H1 (cell line): Measurements from ENCODE around the gene VWA5A. TPM values are rescaled to one million over a fixed set of nuclear protein-coding genes. Genes with fewer than 3 reads are reported as not detected.

Experiments used
- CTCF ChIA-PET: fragments of 300-600 bp; sonication (Branson Sonifier 250); formaldehyde crosslinking; loops from one replicate; lab custom pipeline; 2021; ENCODE audit not compliant: partially characterized antibody; lab: Charles Lee
- POLR2A ChIA-PET: fragments of 300-600 bp; sonication (Branson Sonifier 250); formaldehyde crosslinking; loops from one replicate; lab custom pipeline; 2021; ENCODE audit warnings: inconsistent platforms; ENCODE audit not compliant: partially characterized antibody; lab: Charles Lee
- DNase-seq, 2 experiments: peaks; one replicate each; pipeline versions ENCODE4 v3.0.0 to v3.0.0-alpha.2; 2010 to 2022; ENCODE audit warnings: low spot score in 2 of 2, low read depth in 1 of 2, mixed read lengths in 1 of 2
- FAIRE-seq: peaks from 2 replicates; lab custom pipeline; 2011; peaks lifted over from hg19 to GRCh38; lab: Jason Lieb, UNC
- H2AFZ ChIP-seq: 2 replicates; pipeline ENCODE4 v1.8.1; 2012; ENCODE audit warnings: low read length, inconsistent platforms
- H2AK5ac ChIP-seq: 2 replicates; pipeline ENCODE4 v1.6.1; 2013; ENCODE audit warnings: low read depth, low read length
- H2BK120ac ChIP-seq: replicated peaks from 2 replicates; pipeline ENCODE3; 2013; ENCODE audit warnings: low read depth, low read length, inconsistent platforms
- H2BK12ac ChIP-seq: 2 replicates; pipeline ENCODE4 v1.6.1; 2013; ENCODE audit warnings: low read depth, low read length
- H2BK15ac ChIP-seq: 2 replicates; pipeline ENCODE4 v1.6.1; 2013; ENCODE audit warnings: low read length
- H2BK20ac ChIP-seq: 2 replicates; pipeline ENCODE4 v1.6.1; 2013; ENCODE audit warnings: low read length
- H2BK5ac ChIP-seq: 2 replicates; pipeline ENCODE4 v1.6.1; 2013; ENCODE audit warnings: low read depth, low read length
- H3K14ac ChIP-seq: 2 replicates; pipeline ENCODE4 v1.6.1; 2013; ENCODE audit warnings: inconsistent platforms; ENCODE audit not compliant: insufficient read length
- H3K18ac ChIP-seq: 2 replicates; pipeline ENCODE4 v1.6.1; 2013; ENCODE audit warnings: low read length; ENCODE audit errors: extremely low read depth
- H3K23ac ChIP-seq: 2 replicates; pipeline ENCODE4 v1.6.1; 2013; ENCODE audit warnings: inconsistent platforms; ENCODE audit not compliant: insufficient read length
- H3K23me2 ChIP-seq: 2 replicates; pipeline ENCODE4 v1.6.1; 2013; ENCODE audit warnings: low read depth, low read length
- H3K27ac ChIP-seq: 2 replicates; pipeline ENCODE4 v1.6.1; 2011; ENCODE audit warnings: low read depth, low read length, inconsistent platforms
- H3K27me3 ChIP-seq, 4 experiments: replicated peaks in 1 of 4; 1 replicate in 1 of 4; 2 replicates in 3 of 4; pipeline versions ENCODE4 v1.6.1 to v1.8.1; 2011 to 2013; ENCODE audit warnings: low read length in 3 of 4, mild to moderate bottlenecking in 3 of 4, inconsistent platforms in 2 of 4, mixed read lengths in 2 of 4, moderate library complexity in 1 of 4; ENCODE audit not compliant: control insufficient read depth in 3 of 4, insufficient read depth in 3 of 4; ENCODE audit errors: extremely low read depth in 1 of 4
- H3K36me3 ChIP-seq, 4 experiments: 2 replicates each; pipeline versions ENCODE4 v1.6.1 to v1.8.1; 2011 to 2013; ENCODE audit warnings: mild to moderate bottlenecking in 4 of 4, low read length in 3 of 4, moderate library complexity in 2 of 4, control low read depth in 1 of 4, inconsistent platforms in 1 of 4; ENCODE audit not compliant: insufficient read depth in 4 of 4, control insufficient read depth in 2 of 4
- H3K4ac ChIP-seq: replicated peaks from 2 replicates; pipeline ENCODE3; 2013; ENCODE audit warnings: low read length, low read depth, mixed read lengths, inconsistent platforms; ENCODE audit not compliant: insufficient read length
- H3K4me1 ChIP-seq, 4 experiments: replicated peaks in 1 of 4; 1 replicate in 1 of 4; 2 replicates in 3 of 4; pipeline versions ENCODE4 v1.6.1 to v1.8.1; 2011 to 2013; ENCODE audit warnings: low read length in 3 of 4, inconsistent platforms in 2 of 4, mixed read lengths in 1 of 4; ENCODE audit not compliant: insufficient read depth in 4 of 4, control insufficient read depth in 3 of 4
- H3K4me2 ChIP-seq, 2 experiments: 2 replicates each; pipeline versions ENCODE4 v1.6.1 to v1.8.1; 2011 to 2013; ENCODE audit warnings: low read depth in 2 of 2, low read length in 2 of 2, control low read depth in 1 of 2, inconsistent platforms in 1 of 2, mild to moderate bottlenecking in 1 of 2; ENCODE audit not compliant: insufficient read depth in 1 of 2
- H3K4me3 ChIP-seq, 4 experiments: fragments of 200-600, 300-600 bp in 1 of 4; sonication (generic), shearing (Covaris generic), sonication (Bioruptor Twin) in 1 of 4; 2 replicates each; pipeline versions ENCODE4 v1.5.1 to v1.8.1; 2011 to 2016; ENCODE audit warnings: low read length in 4 of 4, low read depth in 3 of 4, control low read depth in 2 of 4, inconsistent platforms in 2 of 4, mild to moderate bottlenecking in 2 of 4, mixed read lengths in 1 of 4, moderate library complexity in 1 of 4; ENCODE audit not compliant: insufficient read depth in 2 of 4; ENCODE audit errors: extremely low read depth in 1 of 4
- H3K56ac ChIP-seq: replicated peaks from 2 replicates; pipeline ENCODE3; 2013; ENCODE audit warnings: low read depth, mild to moderate bottlenecking, mixed read lengths, low read length, inconsistent platforms; ENCODE audit not compliant: insufficient read length
- H3K79me1 ChIP-seq: 2 replicates; pipeline ENCODE4 v1.6.1; 2013; ENCODE audit warnings: low read depth, low read length, control low read depth
- H3K79me2 ChIP-seq, 2 experiments: 2 replicates each; pipeline versions ENCODE4 v1.6.1 to v1.8.1; 2012 to 2013; ENCODE audit warnings: low read length in 2 of 2, mild to moderate bottlenecking in 2 of 2, inconsistent platforms in 1 of 2; ENCODE audit not compliant: insufficient read depth in 2 of 2, control insufficient read depth in 1 of 2
- H3K9ac ChIP-seq, 4 experiments: replicated peaks in 1 of 4; 1 replicate in 1 of 4; 2 replicates in 3 of 4; pipeline versions ENCODE4 v1.6.1 to v1.8.1; 2011 to 2013; ENCODE audit warnings: low read depth in 3 of 4, low read length in 3 of 4, control low read depth in 2 of 4, mild to moderate bottlenecking in 2 of 4, moderate library complexity in 2 of 4, inconsistent platforms in 1 of 4; ENCODE audit errors: extremely low read depth in 1 of 4
- H3K9me3 ChIP-seq, 2 experiments: 2 replicates each; pipeline versions ENCODE4 v1.6.1 to v1.8.1; 2012 to 2013; ENCODE audit warnings: mild to moderate bottlenecking in 2 of 2, moderate library complexity in 2 of 2, control low read depth in 1 of 2, inconsistent platforms in 1 of 2, low read depth in 1 of 2, low read length in 1 of 2, mixed read lengths in 1 of 2; ENCODE audit not compliant: insufficient read depth in 2 of 2
- H4K20me1 ChIP-seq, 2 experiments: replicated peaks in 1 of 2; 2 replicates each; pipeline versions ENCODE3 to v1.8.1; 2011 to 2013; ENCODE audit warnings: inconsistent platforms in 2 of 2, low read length in 2 of 2, mild to moderate bottlenecking in 1 of 2; ENCODE audit not compliant: insufficient read depth in 2 of 2, control insufficient read depth in 1 of 2
- H4K5ac ChIP-seq: 2 replicates; pipeline ENCODE4 v1.6.1; 2013; ENCODE audit warnings: low read length, low read depth, mixed read lengths, inconsistent platforms; ENCODE audit not compliant: insufficient read length
- H4K8ac ChIP-seq: 2 replicates; pipeline ENCODE4 v1.8.0; 2013; ENCODE audit warnings: mild to moderate bottlenecking, moderate library complexity, low read length, inconsistent platforms; ENCODE audit not compliant: insufficient read depth; ENCODE audit errors: extremely low read depth
- H4K91ac ChIP-seq: replicated peaks from 2 replicates; pipeline ENCODE3; 2013; ENCODE audit warnings: low read length, mixed read lengths, inconsistent platforms; ENCODE audit not compliant: insufficient read length
- CBX5 ChIP-seq: fragments of 300-800, 300-1000 bp; sonication (generic); IDR thresholded peaks from 2 replicates; pipeline ENCODE4 v1.7.1; 2016; ENCODE audit warnings: antibody characterized with exemption, low read length, low read depth
- CHD1 ChIP-seq: IDR thresholded peaks from 2 replicates; pipeline ENCODE4 v1.6.1; 2012; ENCODE audit warnings: low read depth, low read length, improper control_type of control experiment
- FOSL1 ChIP-seq: IDR thresholded peaks from 2 replicates; pipeline ENCODE4 v1.6.1; 2011; ENCODE audit warnings: mild to moderate bottlenecking, low read depth, low read length, moderate library complexity; ENCODE audit not compliant: insufficient read depth
- HDAC2 ChIP-seq, 2 experiments: fragments of 300-600 bp in 1 of 2; sonication (generic) in 1 of 2; IDR thresholded peaks; 2 replicates each; pipeline ENCODE4 v1.6.1; 2011 to 2012; ENCODE audit warnings: low read depth in 2 of 2, low read length in 2 of 2, mild to moderate bottlenecking in 2 of 2, moderate library complexity in 2 of 2, borderline replicate concordance in 1 of 2, inconsistent platforms in 1 of 2
- KDM1A ChIP-seq: fragments of 200-600, 300-600 bp; sonication (generic); IDR thresholded peaks from 2 replicates; pipeline ENCODE4 v1.7.1; 2016; ENCODE audit warnings: mild to moderate bottlenecking, low read length, borderline replicate concordance
- MAX ChIP-seq: IDR thresholded peaks from 2 replicates; pipeline ENCODE4 v1.6.1; 2012; ENCODE audit warnings: inconsistent platforms
- SAP30 ChIP-seq: fragments of 300-600 bp; sonication (generic); IDR thresholded peaks from 2 replicates; pipeline ENCODE4 v1.7.1; 2012; ENCODE audit warnings: low read length, moderate library complexity, mild to moderate bottlenecking, inconsistent platforms; ENCODE audit not compliant: insufficient read depth, insufficient replicate concordance
- SP2 ChIP-seq: IDR thresholded peaks from 2 replicates; pipeline ENCODE4 v1.6.1; 2012; ENCODE audit warnings: mild to moderate bottlenecking, low read length, inconsistent platforms
- USF2 ChIP-seq: IDR thresholded peaks from 2 replicates; pipeline ENCODE4 v1.6.1; 2011; ENCODE audit warnings: low read length, improper control_type of control experiment
- ZNF274 ChIP-seq: IDR thresholded peaks from 2 replicates; pipeline ENCODE4 v1.7.0; 2012; ENCODE audit warnings: low read length, borderline replicate concordance; ENCODE audit errors: extremely low read depth
- WGBS, 2 experiments: shearing (Covaris generic) in 1 of 2; methylation state at CpG; one replicate each; pipeline versions ENCODE4 v1.1.6 to v1.1.7; 2013 to 2015; ENCODE audit warnings: low lambda C conversion rate in 2 of 2, mixed read lengths in 2 of 2, inconsistent platforms in 1 of 2, low coverage in 1 of 2, missing lambda C conversion rate in 1 of 2; ENCODE audit not compliant: insufficient replicate concordance in 2 of 2, insufficient coverage in 1 of 2, insufficient read length in 1 of 2; ENCODE audit errors: extremely low coverage in 1 of 2, missing lambda C conversion rate in 1 of 2; 5-methylcytosine and 5-hydroxymethylcytosine counted together
- polyA plus RNA-seq, 7 experiments: library from polyadenylated mRNA; depleted of rRNA in 3 of 7; stranded (reverse) in 5 of 7; unstranded in 2 of 7; fragments of >200 nt in 5 of 7; fragments of 200-250 nt in 2 of 7; gene quantifications; 1 replicate in 5 of 7; 2 replicates in 1 of 7; 4 replicates in 1 of 7; pipeline versions ENCODE4 v1.2.1 to v1.2.3, GENCODE V29; 2011 to 2013; ENCODE audit warnings: missing spikeins in 2 of 7, mixed read lengths in 2 of 7
- total RNA-seq: library from RNA; stranded (reverse); fragmentation: NEBNext Ultra II Directional; extraction: Animal tissue kit (Norgen Biotek cat#: 25700); gene quantifications from 2 replicates; pipeline ENCODE4 v1.2.1, GENCODE V29; 2021

VWA5A gene
- total and polyA plus RNA-seq, 2 of the 8 experiments (the other 6 are each of a cell fraction or from before 2014, with no cell fraction given) = 12.5 to 20.4 TPM

GRCh38 chr11:124170801-124171586 lies 55.7 kb downstream of the VWA5A start:
- Histone ChIP-seq H2AK5ac (no peak overlapping the region), H3K9me3 (peaks cover 0 to 9% of the 10 kb centered on the region in 2 experiments; a peak in 1 of 4 replicates), H3K4ac (no peak overlapping the region), H2BK5ac (no peak overlapping the region), H3K23me2 (no peaks in the 10 kb centered on the region), H3K27ac (no peak overlapping the region), H2BK12ac (no peak overlapping the region), H2BK120ac (no peak overlapping the region), H3K56ac (no peak overlapping the region), H4K5ac (no peak overlapping the region), H3K23ac (no peak overlapping the region), H3K9ac (no peak overlapping the region), H3K27me3 (peaks cover 13 to 37% (median 33%) of the 10 kb centered on the region in 4 experiments), H3K79me2 (no peaks in the 10 kb centered on the region), H3K4me3 (no peak overlapping the region), H2BK20ac (no peak overlapping the region), H3K79me1 (no peaks in the 10 kb centered on the region), H4K91ac (no peak overlapping the region), H3K36me3 (no peaks in the 10 kb centered on the region), H2BK15ac (no peak overlapping the region), H3K4me2 (no peak overlapping the region), H3K14ac (no peak overlapping the region), H3K18ac (no peak overlapping the region), H4K8ac (no peak overlapping the region), H3K4me1 (peaks cover 1 to 4% (median 3%) of the 10 kb centered on the region in 4 experiments; a peak in 3 of 7 replicates), H4K20me1 (peaks cover 0 to 1% of the 10 kb centered on the region in 2 experiments), H2AFZ (no peak overlapping the region)
- DNase-seq (no peak), FAIRE-seq (no peak)
- CTCF ChIA-PET = interaction anchor here (0.7 to 1.9 kb wide), 6 partner anchors 19 to 231 kb away, joined by 3 to 7 read pairs (median 3); no protein-coding TSS in a partner anchor
- 95% methylated on average over 25 of the region's 40 CpGs; no CpG with 5 or more reads in 1 of the 2 experiments for WGBS, 2 experiments
- POLR2A ChIA-PET = no interaction called here
- TF ChIP-seq SP2 (no peak), USF2 (no peak), CHD1 (no peak), CBX5 (no peak), KDM1A (no peak), FOSL1 (no peak), MAX (no peak), HDAC2 (IDR thresholded peaks at IDR 0.05; ENCODE audit: borderline replicate concordance in 1 of 2, low read depth in 2 of 2, low read length in 2 of 2) (no peak), ZNF274 (no peak), SAP30 (no peak)
